Mesendoderm (in vitro differentiated cells): Measurements from ENCODE around the gene TMEM45A.

Experiments used
- DNase-seq: peaks from one replicate; pipeline ENCODE4 v3.0.0; 2013
- H2AK5ac ChIP-seq: 2 replicates; pipeline ENCODE4 v1.6.1; 2013; ENCODE audit warnings: low read length, inconsistent platforms
- H2BK120ac ChIP-seq: 2 replicates; pipeline ENCODE4 v1.6.1; 2013; ENCODE audit warnings: low read depth, mild to moderate bottlenecking, low read length, moderate library complexity, mixed read lengths
- H2BK15ac ChIP-seq: replicated peaks from 2 replicates; pipeline ENCODE4 v1.6.1; 2013; ENCODE audit warnings: low read depth, mild to moderate bottlenecking, moderate library complexity
- H2BK5ac ChIP-seq: 2 replicates; pipeline ENCODE4 v1.6.1; 2013; ENCODE audit warnings: low read length, inconsistent platforms
- H3K18ac ChIP-seq: 2 replicates; pipeline ENCODE4 v1.6.1; 2013; ENCODE audit warnings: mild to moderate bottlenecking, low read length, mixed read lengths
- H3K23ac ChIP-seq: one replicate; pipeline ENCODE4 v1.6.1; 2013; ENCODE audit warnings: low read length
- H3K27ac ChIP-seq: 2 replicates; pipeline ENCODE4 v1.5.1; 2013; ENCODE audit warnings: low read depth, mild to moderate bottlenecking, inconsistent platforms, low read length, moderate library complexity
- H3K27me3 ChIP-seq: 2 replicates; pipeline ENCODE4 v1.6.1; 2013; ENCODE audit warnings: low read length, control low read depth, mild to moderate bottlenecking, inconsistent platforms; ENCODE audit not compliant: insufficient read depth, poor library complexity
- H3K36me3 ChIP-seq: 2 replicates; pipeline ENCODE4 v1.6.1; 2013; ENCODE audit warnings: low read length, inconsistent platforms; ENCODE audit not compliant: control insufficient read depth, insufficient read depth
- H3K4ac ChIP-seq: one replicate; pipeline ENCODE4 v1.6.1; 2013; ENCODE audit warnings: low read depth, mild to moderate bottlenecking, low read length, moderate library complexity
- H3K4me1 ChIP-seq: 2 replicates; pipeline ENCODE4 v1.6.1; 2013; ENCODE audit warnings: low read depth, low read length, inconsistent platforms; ENCODE audit not compliant: control insufficient read depth
- H3K4me2 ChIP-seq: 2 replicates; pipeline ENCODE4 v1.6.1; 2013; ENCODE audit warnings: low read length
- H3K4me3 ChIP-seq: 2 replicates; pipeline ENCODE4 v1.5.1; 2013; ENCODE audit warnings: mild to moderate bottlenecking, low read length
- H3K56ac ChIP-seq: one replicate; pipeline ENCODE4 v1.6.1; 2013; ENCODE audit warnings: low read length
- H3K79me1 ChIP-seq: 2 replicates; pipeline ENCODE4 v1.6.1; 2013; ENCODE audit warnings: low read length, inconsistent platforms
- H3K79me2 ChIP-seq: 2 replicates; pipeline ENCODE4 v1.6.1; 2013; ENCODE audit warnings: mild to moderate bottlenecking, low read length; ENCODE audit not compliant: control insufficient read depth, insufficient read depth
- H3K9ac ChIP-seq: 2 replicates; pipeline ENCODE4 v1.6.1; 2013; ENCODE audit warnings: low read length, inconsistent platforms
- H4K5ac ChIP-seq: one replicate; pipeline ENCODE4 v1.6.1; 2013; ENCODE audit warnings: low read length
- H4K8ac ChIP-seq: one replicate; pipeline ENCODE4 v1.6.1; 2013; ENCODE audit warnings: low read depth, mild to moderate bottlenecking, control low read depth, low read length, moderate library complexity
- WGBS: extraction: QIAGEN DNeasy Blood & Tissue Kit; methylation state at CpG from one replicate; pipeline ENCODE4 v1.1.7; 2013; ENCODE audit warnings: low lambda C conversion rate, missing lambda C conversion rate; ENCODE audit not compliant: insufficient coverage; ENCODE audit errors: extremely low coverage; 5-methylcytosine and 5-hydroxymethylcytosine counted together

The TMEM45A gene

GRCh38 chr3:100613721-100614390, 121.4 kb downstream of the TMEM45A start:
- no peak for DNase-seq
- H3K4ac ChIP-seq = no peak overlapping the region
- no peak overlapping the region for H3K27ac ChIP-seq
- no peaks in the 10 kb centered on the region for H3K79me1 ChIP-seq
- H2BK15ac ChIP-seq = no peak overlapping the region
- H3K56ac ChIP-seq = no peak overlapping the region
- no peak overlapping the region for H2BK120ac ChIP-seq
- H3K79me2 ChIP-seq = no peaks in the 10 kb centered on the region
- no peaks in the 10 kb centered on the region for H3K4me1 ChIP-seq
- H2BK5ac ChIP-seq = no peak overlapping the region
- H3K9ac ChIP-seq = no peak overlapping the region
- H3K27me3 ChIP-seq = no peaks in the 10 kb centered on the region
- no peak overlapping the region for H3K23ac ChIP-seq
- no peak overlapping the region for H4K8ac ChIP-seq
- no peak overlapping the region for H2AK5ac ChIP-seq
- H3K4me3 ChIP-seq = no peak overlapping the region
- H4K5ac ChIP-seq = no peak overlapping the region
- H3K4me2 ChIP-seq = no peak overlapping the region
- no peaks in the 10 kb centered on the region for H3K36me3 ChIP-seq
- H3K18ac ChIP-seq = no peak overlapping the region
- WGBS = no CpG with 5 or more reads among the region's 4 CpGs

- Histone ChIP-seq H2BK15ac (no peak overlapping the region), H3K56ac (no peak overlapping the region), H3K27ac (no peak overlapping the region), H3K9ac (no peak overlapping the region), H3K36me3 (no peaks in the 10 kb centered on the region), H3K18ac (no peak overlapping the region), H3K27me3 (no peaks in the 10 kb centered on the region), H2AK5ac (no peak overlapping the region), H3K4me1 (no peaks in the 10 kb centered on the region), H4K5ac (no peak overlapping the region), H4K8ac (no peak overlapping the region), H2BK5ac (no peak overlapping the region), H3K4me2 (no peak overlapping the region), H3K4ac (no peak overlapping the region), H2BK120ac (no peak overlapping the region), H3K23ac (no peak overlapping the region), H3K79me1 (no peaks in the 10 kb centered on the region), H3K4me3 (no peak overlapping the region), H3K79me2 (no peaks in the 10 kb centered on the region)
- no peak for DNase-seq
Measured at GRCh38 chr3:100614941-100615340, 122.5 kb downstream of the TMEM45A start.

GRCh38 chr3:100615684-100616083, 123.3 kb downstream of the TMEM45A start:
- no peak overlapping the region for H3K23ac ChIP-seq
- no peak overlapping the region for H3K56ac ChIP-seq
- H3K36me3 ChIP-seq = no peaks in the 10 kb centered on the region
- no peak overlapping the region for H2AK5ac ChIP-seq
- H3K27ac ChIP-seq = no peak overlapping the region
- H3K4me2 ChIP-seq = no peak overlapping the region
- no peak overlapping the region for H4K5ac ChIP-seq
- no peak for DNase-seq
- no peak overlapping the region for H3K9ac ChIP-seq
- no peak overlapping the region for H4K8ac ChIP-seq
- no peak overlapping the region for H3K4me3 ChIP-seq
- H3K18ac ChIP-seq = no peak overlapping the region
- H3K79me2 ChIP-seq = no peaks in the 10 kb centered on the region
- H2BK15ac ChIP-seq = no peak overlapping the region
- no peak overlapping the region for H2BK120ac ChIP-seq
- no peaks in the 10 kb centered on the region for H3K79me1 ChIP-seq
- no peaks in the 10 kb centered on the region for H3K27me3 ChIP-seq
- no peak overlapping the region for H3K4ac ChIP-seq
- no peak overlapping the region for H2BK5ac ChIP-seq
- no peaks in the 10 kb centered on the region for H3K4me1 ChIP-seq

GRCh38 chr3:100621251-100621650, 128.8 kb downstream of the TMEM45A start:
- no peak overlapping the region for H3K9ac ChIP-seq
- no peaks in the 10 kb centered on the region for H3K27me3 ChIP-seq
- H3K4me3 ChIP-seq = no peak overlapping the region
- no peak overlapping the region for H4K5ac ChIP-seq
- DNase-seq = no peak
- H3K23ac ChIP-seq = no peak overlapping the region
- no peaks in the 10 kb centered on the region for H3K79me1 ChIP-seq
- no peak overlapping the region for H4K8ac ChIP-seq
- H3K56ac ChIP-seq = no peak overlapping the region
- no peak overlapping the region for H3K4me2 ChIP-seq
- H2BK15ac ChIP-seq = no peak overlapping the region
- no peak overlapping the region for H3K27ac ChIP-seq
- no peak overlapping the region for H2BK5ac ChIP-seq
- no peak overlapping the region for H2AK5ac ChIP-seq
- no peaks in the 10 kb centered on the region for H3K36me3 ChIP-seq
- no peaks in the 10 kb centered on the region for H3K79me2 ChIP-seq
- no peak overlapping the region for H3K4ac ChIP-seq
- no peaks in the 10 kb centered on the region for H3K4me1 ChIP-seq
- no peak overlapping the region for H2BK120ac ChIP-seq
- H3K18ac ChIP-seq = no peak overlapping the region
